HL-60 (cell line): ENCODE measurements around the gene R3HDM2.

Experiments used
- DNase-seq, 2 experiments: peaks; one replicate each; pipeline ENCODE4 v3.0.0-alpha.2; 2010 to 2020; ENCODE audit warnings: low read depth in 1 of 2, low spot score in 1 of 2
- H3K27ac ChIP-seq: fragments of 250-450 bp; sonication (Bioruptor Pico); replicated peaks from 2 replicates; pipeline ENCODE4 v1.5.1; 2020; ENCODE audit warnings: mild to moderate bottlenecking, moderate library complexity
- H3K27me3 ChIP-seq: fragments of 250-450 bp; sonication (Bioruptor Pico); 2 replicates; pipeline ENCODE4 v1.5.1; 2021; ENCODE audit warnings: mild to moderate bottlenecking, moderate library complexity; ENCODE audit not compliant: insufficient read depth, poor library complexity, severe bottlenecking
- H3K4me3 ChIP-seq: replicated peaks from 2 replicates; pipeline ENCODE4 v1.5.1; 2011; ENCODE audit warnings: mild to moderate bottlenecking, control low read depth, low read length; ENCODE audit not compliant: insufficient read depth
- GABPA ChIP-seq: IDR thresholded peaks from 2 replicates; pipeline ENCODE4 v1.6.1; 2012; ENCODE audit warnings: low read depth
- POLR2AphosphoS5 ChIP-seq: IDR thresholded peaks from 2 replicates; pipeline ENCODE4 v1.6.1; 2012; ENCODE audit warnings: low read depth
- REST ChIP-seq: IDR thresholded peaks from 2 replicates; pipeline ENCODE4 v1.6.1; 2012; ENCODE audit warnings: low read depth; ENCODE audit not compliant: insufficient replicate concordance
- SPI1 ChIP-seq: IDR thresholded peaks from 2 replicates; pipeline ENCODE4 v1.6.1; 2012; ENCODE audit warnings: low read depth, mild to moderate bottlenecking, borderline replicate concordance
- TF ChIP-seq, protein P1 (sequence below): IDR thresholded peaks from one replicate; pipeline ENCODE4 v1.5.1; 2011; ENCODE audit warnings: low read length, control low read depth, inconsistent platforms; ENCODE audit not compliant: insufficient read depth

The R3HDM2 gene

DNA sequence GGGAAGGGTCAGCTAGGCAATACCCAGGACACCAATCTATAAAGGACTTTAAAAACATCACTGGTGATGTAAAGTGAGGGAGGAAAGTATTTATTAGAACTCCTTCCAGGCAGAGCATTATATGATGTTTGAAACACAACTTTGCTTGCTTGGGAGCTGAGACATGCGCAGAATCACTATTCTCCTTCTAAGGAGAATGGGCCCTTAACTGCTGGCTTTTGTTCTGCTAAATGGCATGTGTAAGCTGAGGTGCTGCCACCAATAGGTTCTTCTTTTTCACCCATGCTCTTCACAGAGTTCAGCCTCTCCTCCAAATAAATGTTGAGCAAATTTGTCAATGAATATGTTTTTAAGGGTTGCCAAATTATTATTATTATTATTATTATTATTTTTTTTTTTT is 183.8 kb downstream of the R3HDM2 start:
- H3K27ac ChIP-seq: no peak overlapping the region
- H3K4me3 ChIP-seq: no peak overlapping the region
- TF ChIP-seq POLR2AphosphoS5 (no peak), REST (no peak), SPI1 (no peak), GABPA (no peak)
- TF ChIP-seq, protein P1, sequence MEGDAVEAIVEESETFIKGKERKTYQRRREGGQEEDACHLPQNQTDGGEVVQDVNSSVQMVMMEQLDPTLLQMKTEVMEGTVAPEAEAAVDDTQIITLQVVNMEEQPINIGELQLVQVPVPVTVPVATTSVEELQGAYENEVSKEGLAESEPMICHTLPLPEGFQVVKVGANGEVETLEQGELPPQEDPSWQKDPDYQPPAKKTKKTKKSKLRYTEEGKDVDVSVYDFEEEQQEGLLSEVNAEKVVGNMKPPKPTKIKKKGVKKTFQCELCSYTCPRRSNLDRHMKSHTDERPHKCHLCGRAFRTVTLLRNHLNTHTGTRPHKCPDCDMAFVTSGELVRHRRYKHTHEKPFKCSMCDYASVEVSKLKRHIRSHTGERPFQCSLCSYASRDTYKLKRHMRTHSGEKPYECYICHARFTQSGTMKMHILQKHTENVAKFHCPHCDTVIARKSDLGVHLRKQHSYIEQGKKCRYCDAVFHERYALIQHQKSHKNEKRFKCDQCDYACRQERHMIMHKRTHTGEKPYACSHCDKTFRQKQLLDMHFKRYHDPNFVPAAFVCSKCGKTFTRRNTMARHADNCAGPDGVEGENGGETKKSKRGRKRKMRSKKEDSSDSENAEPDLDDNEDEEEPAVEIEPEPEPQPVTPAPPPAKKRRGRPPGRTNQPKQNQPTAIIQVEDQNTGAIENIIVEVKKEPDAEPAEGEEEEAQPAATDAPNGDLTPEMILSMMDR: no peak
- peaks cover 8% of the 10 kb centered on the region for H3K27me3 ChIP-seq
- no peak for DNase-seq

DNA sequence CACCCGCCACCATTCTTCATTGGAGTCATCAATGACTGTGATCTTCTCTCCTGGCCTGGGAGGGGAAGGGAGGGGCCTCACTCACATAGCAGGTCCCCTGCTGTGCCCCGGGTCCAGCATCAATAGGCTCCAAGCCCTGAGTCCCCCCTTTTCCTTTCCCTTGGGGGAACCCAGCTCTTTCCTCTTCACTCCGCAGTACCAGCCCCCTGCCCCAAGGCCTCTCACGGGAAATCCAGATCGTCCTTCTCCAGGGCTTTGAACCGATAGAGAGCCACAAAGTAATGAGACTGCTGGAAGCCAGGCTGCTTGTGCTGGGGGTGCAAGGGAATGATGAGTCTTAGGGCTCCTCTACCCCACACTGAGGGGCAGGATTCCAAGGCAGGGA is 186.5 kb downstream of the R3HDM2 start:
- no peak overlapping the region for H3K4me3 ChIP-seq
- no peak for DNase-seq
- TF ChIP-seq REST (no peak), SPI1 (no peak), GABPA (no peak), POLR2AphosphoS5 (no peak)
- TF ChIP-seq, protein P1: no peak
- no peak overlapping the region for H3K27ac ChIP-seq
- peaks cover 23% of the 10 kb centered on the region for H3K27me3 ChIP-seq

DNA sequence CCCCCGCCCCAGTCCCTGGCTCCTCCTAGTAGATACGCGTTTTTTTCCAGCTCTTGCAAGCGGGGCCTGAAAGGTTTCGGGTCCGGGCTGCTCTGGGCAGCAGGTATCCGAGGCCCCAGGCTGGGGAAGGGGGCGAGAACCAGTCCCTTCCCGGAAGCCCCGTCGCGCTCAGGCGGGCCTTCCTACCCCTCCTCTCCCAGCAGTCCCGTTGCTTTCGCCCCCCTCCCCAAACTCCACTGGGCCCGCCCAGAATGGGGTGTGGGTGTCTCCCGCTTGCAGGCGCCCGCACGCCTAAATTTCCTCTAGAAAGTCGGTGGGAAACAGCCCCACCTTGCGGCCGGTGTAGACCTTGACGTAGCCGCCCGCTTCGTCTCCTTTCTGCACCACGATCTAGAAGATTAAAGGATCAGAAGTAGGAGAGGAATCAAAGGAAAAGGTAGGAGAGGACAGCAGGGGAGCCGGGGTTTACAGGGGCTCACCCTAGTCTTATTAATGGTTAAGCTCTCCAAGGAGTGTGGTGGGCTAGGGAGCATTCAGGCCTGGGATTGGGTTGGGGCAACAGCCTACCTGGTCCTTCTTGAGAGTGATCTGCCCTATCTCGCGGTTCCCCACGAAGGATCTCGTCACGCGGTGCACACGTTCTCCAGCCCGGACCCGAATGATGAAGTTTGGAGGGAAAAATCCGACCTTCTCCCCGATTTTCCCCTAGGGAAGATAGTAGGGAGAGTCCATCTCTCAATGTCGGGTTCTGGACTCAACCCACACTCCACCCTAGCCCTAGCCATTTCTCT is 187.1 kb downstream of the R3HDM2 start:
- H3K4me3 ChIP-seq: peak overlapping the region; percentile 31
- no peak overlapping the region for H3K27ac ChIP-seq
- peak in 1 of 2 experiments; percentile 81 for DNase-seq
- H3K27me3 ChIP-seq: peaks cover 23% of the 10 kb centered on the region
- TF ChIP-seq REST: no peak
- TF ChIP-seq, protein P1: peak; percentile 36
